Upper lobe of left lung (tissue), 6 donors: ENCODE data around the gene C22orf31. TPM values are rescaled to one million over a fixed set of nuclear protein-coding genes. Genes with fewer than 3 reads are reported as not detected.
"Not testable (repeated sequence)": the region's sequence is repeated elsewhere in the genome, so short reads cannot be mapped to it uniquely, and the experiment has no call there.

ENCODE experiments used
- ATAC-seq, 2 donors: fragments of 200-7000 bp; cut with Tn5 transposase; one replicate each; pipeline ENCODE4 v1.9.1; 2022; ENCODE audit warnings: mild to moderate bottlenecking in 2 of 2, moderate library complexity in 2 of 2; ENCODE audit not compliant: low FRiP score in 2 of 2
- DNase-seq, 2 donors: peaks; one replicate each; pipeline ENCODE4 v3.0.0-alpha.2; 2019 to 2020
- H3K27ac ChIP-seq, 4 donors: fragments of 200-600 bp; sonication (generic); one replicate each; pipeline ENCODE4 v1.5.1; 2016 to 2019
- H3K27me3 ChIP-seq, 4 donors: fragments of 200-600 bp; sonication (generic); one replicate each; pipeline ENCODE4 v1.5.1; 2017 to 2019
- H3K36me3 ChIP-seq, 4 donors: fragments of 200-600 bp; sonication (generic); one replicate each; pipeline ENCODE4 v1.5.1; 2016 to 2019
- H3K4me1 ChIP-seq, 4 donors: fragments of 200-600 bp; sonication (generic); one replicate each; pipeline ENCODE4 v1.5.1; 2018 to 2019
- H3K4me3 ChIP-seq, 4 donors: fragments of 200-600 bp; sonication (generic); one replicate each; pipeline ENCODE4 v1.5.1; 2017 to 2019; ENCODE audit warnings: mild to moderate bottlenecking in 2 of 4, moderate library complexity in 1 of 4
- H3K9me3 ChIP-seq, 4 donors: fragments of 200-600 bp; sonication (generic); one replicate each; pipeline ENCODE4 v1.5.1; 2018 to 2019
- CTCF ChIP-seq, 6 experiments: fragments of 450-650 bp in 4 of 6; fragments of 200-600 bp in 2 of 6; sonication (generic) in 2 of 6; IDR thresholded peaks; one replicate each; pipeline ENCODE4 v1.5.1; 2016 to 2019; ENCODE audit warnings: antibody characterized with exemption in 6 of 6
- EP300 ChIP-seq, 4 donors: sonication (generic); formaldehyde crosslinking; IDR thresholded peaks; one replicate each; pipeline ENCODE4 v1.5.1; 2017; ENCODE audit warnings: antibody characterized with exemption in 4 of 4, control low read depth in 2 of 4
- POLR2A ChIP-seq, 4 donors: fragments of 450-650 bp; IDR thresholded peaks; one replicate each; pipeline ENCODE4 v1.5.1; 2016 to 2017; ENCODE audit warnings: antibody characterized with exemption in 4 of 4, mild to moderate bottlenecking in 2 of 4
- POLR2AphosphoS5 ChIP-seq, 2 donors: sonication (generic); formaldehyde crosslinking; IDR thresholded peaks; one replicate each; pipeline ENCODE4 v1.5.1; 2017; ENCODE audit warnings: antibody characterized with exemption in 2 of 2
- WGBS, 2 donors: methylation state at CpG; one replicate each; pipeline ENCODE4 v1.1.5; 2017 to 2018; 5-methylcytosine and 5-hydroxymethylcytosine counted together
- total RNA-seq, 6 donors: library from RNA; depleted of rRNA in 4 of 6; stranded (reverse); fragments of >200 nt in 4 of 6; gene quantifications; one replicate each; pipeline versions ENCODE4 v1.1.0 to v1.2.1, GENCODE V29; 2016 to 2021
- donor health status: DM: no; HTN: no; CAD: no; lungs with moderate emphysema.
- donor health status: DM: no; HTN: yes; CAD: no; lungs with severe emphysema.

Gene C22orf31
- total RNA-seq, 6 donors from 2014 or later: not detected

GRCh38 chr22:29083933-29084591, 22.4 kb upstream of the C22orf31 start:
- ATAC-seq: no peak
- 51 to 56% methylated on average over 5 of the region's 5 CpGs for WGBS, 2 donors
- Histone ChIP-seq H3K4me1 (peaks cover 14 to 20% (median 17%) of the 10 kb centered on the region in 4 donors), H3K36me3 (no peaks in the 10 kb centered on the region), H3K27ac (peak overlapping the region; percentile 11 to 36 (median 27)), H3K9me3 (no peaks in the 10 kb centered on the region), H3K27me3 (no peaks in the 10 kb centered on the region), H3K4me3 (no peak overlapping the region)
- no peak for DNase-seq
- TF ChIP-seq POLR2A (IDR thresholded peaks at IDR 0.05) (no peak), CTCF (IDR thresholded peaks at IDR 0.05) (no peak), EP300 (IDR thresholded peaks at IDR 0.05) (no peak), POLR2AphosphoS5 (IDR thresholded peaks at IDR 0.05) (peak in 1 of 2 donors; percentile 16)

- not testable (repeated sequence) for H3K27me3 ChIP-seq, ATAC-seq, H3K36me3 ChIP-seq, H3K4me3 ChIP-seq, H3K9me3 ChIP-seq
- Histone ChIP-seq H3K4me1 (peaks cover 16 to 22% (median 18%) of the 10 kb centered on the region in 4 donors), H3K27ac (peak overlapping the region; percentile 11 to 36 (median 27))
- DNase-seq: peak in 1 of 2 donors; percentile 36
- 76 to 84% methylated on average over 7 of the region's 7 CpGs for WGBS, 2 donors
Measured at GRCh38 chr22:29083576-29083932, 21.9 kb upstream of the C22orf31 start.

- Histone ChIP-seq H3K27ac (peak overlapping the region in 3 of 4 donors; percentile 28 to 53 (median 31)), H3K9me3 (no peaks in the 10 kb centered on the region), H3K36me3 (no peaks in the 10 kb centered on the region), H3K27me3 (no peaks in the 10 kb centered on the region), H3K4me1 (peaks cover 18 to 22% (median 20%) of the 10 kb centered on the region in 4 donors), H3K4me3 (no peak overlapping the region)
- ATAC-seq: no peak
- 88 to 90% methylated on average over 7 of the region's 7 CpGs for WGBS, 2 donors
- no peak for DNase-seq
- TF ChIP-seq EP300 (IDR thresholded peaks at IDR 0.05) (no peak), CTCF (IDR thresholded peaks at IDR 0.05) (no peak), POLR2A (IDR thresholded peaks at IDR 0.05) (no peak), POLR2AphosphoS5 (IDR thresholded peaks at IDR 0.05) (no peak)
Measured at GRCh38 chr22:29082826-29083545, 21.4 kb upstream of the C22orf31 start.

- Histone ChIP-seq H3K36me3 (no peaks in the 10 kb centered on the region), H3K4me1 (peaks cover 20 to 22% (median 20%) of the 10 kb centered on the region in 4 donors), H3K27ac (peak overlapping the region in 3 of 4 donors; percentile 24 to 53 (median 31)), H3K9me3 (no peaks in the 10 kb centered on the region), H3K27me3 (no peaks in the 10 kb centered on the region), H3K4me3 (no peak overlapping the region)
- ATAC-seq: peak in 1 of 2 donors; percentile 47
- no peak for TF ChIP-seq CTCF (IDR thresholded peaks at IDR 0.05)
- no peak for TF ChIP-seq POLR2AphosphoS5 (IDR thresholded peaks at IDR 0.05)
- TF ChIP-seq EP300 (IDR thresholded peaks at IDR 0.05): no peak
- no peak for TF ChIP-seq POLR2A (IDR thresholded peaks at IDR 0.05)
- 57 to 69% methylated on average over 3 of the region's 3 CpGs for WGBS, 2 donors
- no peak for DNase-seq
Measured at GRCh38 chr22:29081517-29082236, 20.0 kb upstream of the C22orf31 start.
